ENCODE data around the gene SGSM2. TPM values are rescaled to one million over a fixed set of nuclear protein-coding genes. Genes with fewer than 3 reads are reported as not detected.
"Not testable (repeated sequence)": the region's sequence is repeated elsewhere in the genome, so short reads cannot be mapped to it uniquely, and the experiment has no call there.

The SGSM2 gene
- total RNA-seq, 4 donors from 2014 or later, result 48.2 to 117 (median 90.4) TPM

GRCh38 chr17:2309338-2310154 is 27.8 kb upstream of the SGSM2 start:
- WGBS, result 70% methylated on average over 6 of the region's 6 CpGs
- Histone ChIP-seq H3K4me3 (no peak overlapping the region), H3K27me3 (no peaks in the 10 kb centered on the region), H3K9me3 (no peaks in the 10 kb centered on the region), H3K36me3 (no peaks in the 10 kb centered on the region), H3K4me1 (peaks cover 7% of the 10 kb centered on the region), H3K27ac (no peak overlapping the region)
- DNase-seq (ENCODE audit: low spot score in 2 of 2), result peak in 1 of 2 donors; percentile 32
- TF ChIP-seq POLR2A (IDR thresholded peaks at IDR 0.05), result no peak
- no peak for TF ChIP-seq EP300 (IDR thresholded peaks at IDR 0.05)
- TF ChIP-seq POLR2AphosphoS5 (IDR thresholded peaks at IDR 0.05), result no peak
- no peak for TF ChIP-seq CTCF (IDR thresholded peaks at IDR 0.05)

- Histone ChIP-seq H3K27me3 (no peaks in the 10 kb centered on the region), H3K4me1 (no peaks in the 10 kb centered on the region), H3K4me3 (no peak overlapping the region), H3K36me3 (no peaks in the 10 kb centered on the region), H3K9me3 (no peaks in the 10 kb centered on the region), H3K27ac (no peak overlapping the region)
- TF ChIP-seq EP300 (IDR thresholded peaks at IDR 0.05) (no peak), POLR2A (IDR thresholded peaks at IDR 0.05) (no peak)
- WGBS, result 94% methylated on average over 5 of the region's 5 CpGs
- peak in 1 of 2 donors; percentile 6 for DNase-seq (ENCODE audit: low spot score in 2 of 2)
These were observed 24.6 kb upstream of the SGSM2 start for GRCh38 chr17:2312736-2313135.

- not testable (repeated sequence) for H3K27ac ChIP-seq; DNase-seq (ENCODE audit: low spot score in 2 of 2); H3K27me3 ChIP-seq; H3K9me3 ChIP-seq; H3K4me1 ChIP-seq; H3K4me3 ChIP-seq
- WGBS, result 62% methylated on average over 7 of the region's 7 CpGs
- peaks cover 28% of the 10 kb centered on the region for H3K36me3 ChIP-seq
These were observed 20.4 kb upstream of the SGSM2 start for GRCh38 chr17:2316916-2317205.

- Histone ChIP-seq H3K27me3 (no peaks in the 10 kb centered on the region), H3K36me3 (peaks cover 38% of the 10 kb centered on the region), H3K4me3 (no peak overlapping the region), H3K9me3 (no peaks in the 10 kb centered on the region), H3K27ac (no peak overlapping the region), H3K4me1 (no peaks in the 10 kb centered on the region)
- 89% methylated on average over 3 of the region's 3 CpGs for WGBS
- TF ChIP-seq EP300 (IDR thresholded peaks at IDR 0.05) (no peak), POLR2AphosphoS5 (IDR thresholded peaks at IDR 0.05) (no peak), CTCF (IDR thresholded peaks at IDR 0.05) (no peak), POLR2A (IDR thresholded peaks at IDR 0.05) (no peak)
- DNase-seq (ENCODE audit: low spot score in 2 of 2), result peak in 1 of 2 donors; percentile 12
These were observed 19.5 kb upstream of the SGSM2 start for GRCh38 chr17:2317796-2318195.

- Histone ChIP-seq H3K9me3 (no peaks in the 10 kb centered on the region), H3K27me3 (no peaks in the 10 kb centered on the region), H3K27ac (no peak overlapping the region), H3K36me3 (peaks cover 50% of the 10 kb centered on the region), H3K4me1 (no peaks in the 10 kb centered on the region), H3K4me3 (no peak overlapping the region)
- TF ChIP-seq CTCF (IDR thresholded peaks at IDR 0.05) (no peak), POLR2A (IDR thresholded peaks at IDR 0.05) (no peak), EP300 (IDR thresholded peaks at IDR 0.05) (no peak), POLR2AphosphoS5 (IDR thresholded peaks at IDR 0.05) (no peak)
- DNase-seq (ENCODE audit: low spot score in 2 of 2), result no peak
These were observed 18.2 kb upstream of the SGSM2 start for GRCh38 chr17:2319051-2319450.

GRCh38 chr17:2321399-2321798 is 15.9 kb upstream of the SGSM2 start:
- no peak for TF ChIP-seq POLR2AphosphoS5 (IDR thresholded peaks at IDR 0.05)
- TF ChIP-seq EP300 (IDR thresholded peaks at IDR 0.05), result no peak
- no peaks in the 10 kb centered on the region for H3K9me3 ChIP-seq
- WGBS, result 45% methylated on average over 1 of the region's 1 CpG
- H3K27ac ChIP-seq, result no peak overlapping the region
- H3K36me3 ChIP-seq, result peaks cover 74% of the 10 kb centered on the region
- no peaks in the 10 kb centered on the region for H3K27me3 ChIP-seq
- H3K4me1 ChIP-seq, result no peaks in the 10 kb centered on the region
- no peak for DNase-seq (ENCODE audit: low spot score in 2 of 2)
- no peak overlapping the region for H3K4me3 ChIP-seq

All from suprapubic skin (tissue), 4 donors.